Measurements from ENCODE around the gene ATCAY. TPM values are rescaled to one million over a fixed set of nuclear protein-coding genes. Genes with fewer than 3 reads are reported as not detected.

ATCAY gene
- total RNA-seq, 1 donor, result not detected

Other genes with a start within 250 kb of the ATCAY start
- 8.4 TPM for gene PIP5K1C, start 180.2 kb upstream of the ATCAY start, total RNA-seq
- 5.7 TPM for gene TJP3, start 172.3 kb upstream of the ATCAY start, total RNA-seq
- 47.6 TPM for gene APBA3, start 119.0 kb upstream of the ATCAY start, total RNA-seq
- gene MRPL54, start 118.0 kb upstream of the ATCAY start, total RNA-seq, result 40.4 TPM
- not detected for gene RAX2, start 108.5 kb upstream of the ATCAY start, total RNA-seq
- gene MATK, start 94.3 kb upstream of the ATCAY start, total RNA-seq, result 31.6 TPM
- gene ZFR2, start 11.6 kb upstream of the ATCAY start, total RNA-seq, result 0.21 TPM
- not detected for gene NMRK2, start 52.4 kb downstream of the ATCAY start, total RNA-seq
- gene DAPK3, start 90.4 kb downstream of the ATCAY start, total RNA-seq, result 17.8 TPM
- 1,886 TPM for gene EEF2, start 104.8 kb downstream of the ATCAY start, total RNA-seq
- 12.0 TPM for gene PIAS4, start 127.1 kb downstream of the ATCAY start, total RNA-seq
- 91.1 TPM for gene ZBTB7A, start 186.2 kb downstream of the ATCAY start, total RNA-seq
- 56.4 TPM for gene MAP2K2, start 243.4 kb downstream of the ATCAY start, total RNA-seq